Measurements from ENCODE around the gene SH2D3A. TPM values are rescaled to one million over a fixed set of nuclear protein-coding genes. Genes with fewer than 3 reads are reported as not detected.

SH2D3A gene
- total and polyA plus RNA-seq, 2 experiments from 2014 or later, result 14.8 to 19.6 TPM

DNA sequence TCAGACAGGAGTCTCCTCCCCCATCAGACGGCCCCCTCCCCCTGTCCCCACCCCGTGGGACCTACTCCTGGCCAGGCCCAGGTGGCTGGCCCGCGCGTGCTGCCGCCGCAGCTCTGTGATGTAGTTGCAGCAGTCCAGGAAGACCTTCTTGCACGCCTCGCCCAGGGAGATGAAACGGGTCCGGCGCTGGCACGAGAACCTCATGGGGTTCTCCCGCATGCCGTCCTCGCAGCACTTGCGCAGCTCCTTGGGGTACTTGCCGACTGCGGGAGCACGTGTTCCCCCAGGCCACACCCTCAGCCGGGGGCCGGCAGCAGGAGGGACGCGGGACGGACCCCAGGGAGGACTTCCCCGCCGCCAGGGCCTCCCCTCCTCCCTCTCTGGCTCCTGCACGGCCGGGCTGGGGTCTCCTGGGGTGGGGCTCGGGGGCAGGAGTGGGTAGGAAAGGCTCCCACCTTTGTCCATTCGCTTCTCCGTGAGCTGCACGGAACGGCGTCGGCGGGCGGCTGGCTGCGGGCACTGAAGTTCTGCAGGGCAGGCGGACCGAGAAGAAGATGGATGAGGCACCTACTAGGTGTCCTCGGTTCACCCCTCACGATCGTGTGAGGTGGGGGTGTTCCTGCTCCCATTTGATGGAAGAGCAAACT lies 60.1 kb downstream of the SH2D3A start:
- Histone ChIP-seq H3K27ac (no peak overlapping the region), H3K27me3 (peaks cover 30% of the 10 kb centered on the region), H3K36me3 (replicated peaks; ENCODE audit: insufficient read depth, low read depth) (no peaks in the 10 kb centered on the region), H4K20me1 (ENCODE audit: insufficient read depth, poor library complexity, severe bottlenecking) (no peaks in the 10 kb centered on the region), H3K4me3 (no peak overlapping the region), H3K4me2 (no peak overlapping the region), H2AFZ (no peak overlapping the region), H3K9me2 (replicated peaks; ENCODE audit: insufficient read depth) (no peaks in the 10 kb centered on the region), H3K79me2 (no peaks in the 10 kb centered on the region), H3K4me1 (ENCODE audit: insufficient read depth) (no peaks in the 10 kb centered on the region), H3K9me3 (ENCODE audit: low read depth) (no peaks in the 10 kb centered on the region)
- TF ChIP-seq EZH2 (IDR thresholded peaks at IDR 0.05; ENCODE audit: borderline replicate concordance), result no peak
- TF ChIP-seq, protein P1, sequence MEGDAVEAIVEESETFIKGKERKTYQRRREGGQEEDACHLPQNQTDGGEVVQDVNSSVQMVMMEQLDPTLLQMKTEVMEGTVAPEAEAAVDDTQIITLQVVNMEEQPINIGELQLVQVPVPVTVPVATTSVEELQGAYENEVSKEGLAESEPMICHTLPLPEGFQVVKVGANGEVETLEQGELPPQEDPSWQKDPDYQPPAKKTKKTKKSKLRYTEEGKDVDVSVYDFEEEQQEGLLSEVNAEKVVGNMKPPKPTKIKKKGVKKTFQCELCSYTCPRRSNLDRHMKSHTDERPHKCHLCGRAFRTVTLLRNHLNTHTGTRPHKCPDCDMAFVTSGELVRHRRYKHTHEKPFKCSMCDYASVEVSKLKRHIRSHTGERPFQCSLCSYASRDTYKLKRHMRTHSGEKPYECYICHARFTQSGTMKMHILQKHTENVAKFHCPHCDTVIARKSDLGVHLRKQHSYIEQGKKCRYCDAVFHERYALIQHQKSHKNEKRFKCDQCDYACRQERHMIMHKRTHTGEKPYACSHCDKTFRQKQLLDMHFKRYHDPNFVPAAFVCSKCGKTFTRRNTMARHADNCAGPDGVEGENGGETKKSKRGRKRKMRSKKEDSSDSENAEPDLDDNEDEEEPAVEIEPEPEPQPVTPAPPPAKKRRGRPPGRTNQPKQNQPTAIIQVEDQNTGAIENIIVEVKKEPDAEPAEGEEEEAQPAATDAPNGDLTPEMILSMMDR (IDR thresholded peaks at IDR 0.05; ENCODE audit: poor library complexity), result no peak
- no peak for TF ChIP-seq EZH2phosphoT487 (IDR thresholded peaks at IDR 0.05; ENCODE audit: low read depth, severe bottlenecking, unreplicated experiment)
- no peak for DNase-seq (ENCODE audit: low spot score)
- WGBS (ENCODE audit: low lambda C conversion rate, missing lambda C conversion rate), result 93% methylated on average over 39 of the region's 44 CpGs

DNA sequence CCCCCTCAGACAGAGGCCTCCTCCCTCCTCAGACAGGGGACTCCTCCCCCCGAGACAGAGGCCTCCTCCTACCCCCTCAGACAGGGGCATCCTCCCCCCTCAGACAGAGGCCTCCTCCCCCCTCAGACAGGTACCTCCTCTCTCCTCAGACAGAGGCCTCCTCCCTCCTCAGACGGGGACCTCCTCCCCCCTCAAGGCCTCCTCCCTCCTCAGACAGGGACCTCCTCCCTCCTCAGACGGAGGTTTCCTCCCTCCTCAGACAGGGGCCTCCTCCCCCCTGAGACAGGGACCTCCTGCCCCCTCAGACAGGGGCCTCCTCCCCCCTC lies 60.6 kb downstream of the SH2D3A start:
- no peak overlapping the region for H3K4me3 ChIP-seq
- H4K20me1 ChIP-seq (ENCODE audit: insufficient read depth, poor library complexity, severe bottlenecking), result no peaks in the 10 kb centered on the region
- no peaks in the 10 kb centered on the region for H3K9me2 ChIP-seq (replicated peaks; ENCODE audit: insufficient read depth)
- DNase-seq (ENCODE audit: low spot score), result no peak
- no peaks in the 10 kb centered on the region for H3K36me3 ChIP-seq (replicated peaks; ENCODE audit: insufficient read depth, low read depth)
- no peaks in the 10 kb centered on the region for H3K79me2 ChIP-seq
- H2AFZ ChIP-seq, result no peak overlapping the region
- H3K27me3 ChIP-seq, result peaks cover 28% of the 10 kb centered on the region
- no peaks in the 10 kb centered on the region for H3K4me1 ChIP-seq (ENCODE audit: insufficient read depth)
- TF ChIP-seq EZH2 (IDR thresholded peaks at IDR 0.05; ENCODE audit: borderline replicate concordance), result no peak
- TF ChIP-seq, protein P1 (IDR thresholded peaks at IDR 0.05; ENCODE audit: poor library complexity), result no peak
- TF ChIP-seq EZH2phosphoT487 (IDR thresholded peaks at IDR 0.05; ENCODE audit: low read depth, severe bottlenecking, unreplicated experiment), result no peak
- H3K9me3 ChIP-seq (ENCODE audit: low read depth), result no peaks in the 10 kb centered on the region
- no peak overlapping the region for H3K4me2 ChIP-seq
- WGBS (ENCODE audit: low lambda C conversion rate, missing lambda C conversion rate), result no CpG with 5 or more reads among the region's 3 CpGs
- H3K27ac ChIP-seq, result no peak overlapping the region

DNA sequence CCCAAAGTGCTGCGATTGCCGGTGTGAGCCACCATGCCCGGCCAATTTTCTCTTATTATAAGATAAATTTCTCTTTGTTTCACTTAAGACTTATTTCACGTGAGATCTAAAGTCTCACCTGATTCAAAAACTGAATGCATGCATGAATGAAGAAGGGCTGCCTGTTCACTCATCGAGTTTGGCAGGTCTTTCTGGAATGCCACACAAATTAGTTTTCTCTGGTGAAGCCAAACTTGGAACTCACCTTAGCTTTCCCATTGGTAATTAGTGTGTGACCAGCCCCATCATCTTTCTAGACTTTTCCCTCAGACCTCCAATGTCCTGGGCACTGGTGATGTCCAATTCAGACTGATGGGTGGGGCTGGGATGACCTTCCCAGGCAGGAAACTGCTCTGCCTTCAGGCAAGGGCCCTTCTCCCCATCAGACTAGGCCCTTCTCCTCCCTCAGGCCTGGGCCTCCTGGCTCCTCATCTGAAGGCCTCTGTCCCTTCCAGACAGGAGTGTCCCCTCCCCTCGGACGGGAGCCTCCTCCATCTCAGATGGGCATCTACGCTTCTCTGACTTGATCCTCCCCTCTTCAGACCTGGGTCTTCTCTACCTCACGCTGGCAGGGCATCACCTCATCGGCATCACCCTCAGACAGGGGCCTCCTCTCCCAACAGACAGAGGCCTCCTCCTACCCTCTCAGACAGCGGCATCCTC lies 61.2 kb downstream of the SH2D3A start:
- TF ChIP-seq EZH2phosphoT487 (IDR thresholded peaks at IDR 0.05; ENCODE audit: low read depth, severe bottlenecking, unreplicated experiment) (no peak), EZH2 (IDR thresholded peaks at IDR 0.05; ENCODE audit: borderline replicate concordance) (no peak)
- TF ChIP-seq, protein P1 (IDR thresholded peaks at IDR 0.05; ENCODE audit: poor library complexity), result no peak
- Histone ChIP-seq H3K27ac (no peak overlapping the region), H3K79me2 (no peaks in the 10 kb centered on the region), H3K27me3 (peaks cover 23% of the 10 kb centered on the region), H3K4me2 (no peak overlapping the region), H3K36me3 (replicated peaks; ENCODE audit: insufficient read depth, low read depth) (no peaks in the 10 kb centered on the region), H2AFZ (no peak overlapping the region), H3K4me1 (ENCODE audit: insufficient read depth) (no peaks in the 10 kb centered on the region), H3K4me3 (no peak overlapping the region), H4K20me1 (ENCODE audit: insufficient read depth, poor library complexity, severe bottlenecking) (no peaks in the 10 kb centered on the region), H3K9me2 (replicated peaks; ENCODE audit: insufficient read depth) (no peaks in the 10 kb centered on the region), H3K9me3 (ENCODE audit: low read depth) (no peaks in the 10 kb centered on the region)
- 82% methylated on average over 8 of the region's 11 CpGs for WGBS (ENCODE audit: low lambda C conversion rate, missing lambda C conversion rate)
- DNase-seq (ENCODE audit: low spot score), result no peak

Small RNA genes within 50 kb of the gene (microRNA-seq; reads per million reads assigned to microRNA genes)
- not detected for gene MIR6791

Other genes with a start within 250 kb of the SH2D3A start
- 2.3 and 2.6 TPM in 2 replicates for gene TNFSF9, start 236.4 kb downstream of the SH2D3A start, total RNA-seq
- 3.8 and 9.2 TPM in 2 replicates for gene TNFSF9, start 236.4 kb downstream of the SH2D3A start, polyA plus RNA-seq
- gene CD70, start 176.3 kb downstream of the SH2D3A start, total RNA-seq, result not detected in 2 replicates
- gene CD70, start 176.3 kb downstream of the SH2D3A start, polyA plus RNA-seq, result not detected in 2 replicates
- gene TNFSF14, start 97.3 kb downstream of the SH2D3A start, total RNA-seq, result 1.5 and 4.0 TPM in 2 replicates
- gene TNFSF14, start 97.3 kb downstream of the SH2D3A start, polyA plus RNA-seq, result 3.9 and 4.8 TPM in 2 replicates
- gene C3, start 46.8 kb downstream of the SH2D3A start, total RNA-seq, result 563 and 814 TPM in 2 replicates
- 493 and 556 TPM in 2 replicates for gene C3, start 46.8 kb downstream of the SH2D3A start, polyA plus RNA-seq
- 59.0 and 66.6 TPM in 2 replicates for gene GPR108, start 29.9 kb downstream of the SH2D3A start, total RNA-seq
- 120 TPM in 2 replicates for gene GPR108, start 29.9 kb downstream of the SH2D3A start, polyA plus RNA-seq
- 48.8 and 50.5 TPM in 2 replicates for gene TRIP10, start 27.8 kb downstream of the SH2D3A start, total RNA-seq
- 79.5 and 85.7 TPM in 2 replicates for gene TRIP10, start 27.8 kb downstream of the SH2D3A start, polyA plus RNA-seq
- 0.23 and 0.32 TPM in 2 replicates for gene VAV1, start 5.3 kb upstream of the SH2D3A start, total RNA-seq
- not detected in 2 replicates for gene VAV1, start 5.3 kb upstream of the SH2D3A start, polyA plus RNA-seq
- gene ADGRE1, start 120.1 kb upstream of the SH2D3A start, total RNA-seq, result not detected in 2 replicates
- gene ADGRE1, start 120.1 kb upstream of the SH2D3A start, polyA plus RNA-seq, result not detected in 2 replicates

Measured in hepatocyte (in vitro differentiated cells).